BLaER1 treated with 17β-estradiol and CSF1 and Interleukin-3, amounts not matched to agents 10 nM and 100 nM (cell line): ENCODE data around the gene EDC3.
"Not testable (repeated sequence)": the region's sequence is repeated elsewhere in the genome, so short reads cannot be mapped to it uniquely, and the experiment has no call there.

ENCODE experiments used
- H3K27ac ChIP-seq, 11 experiments: shearing (Covaris generic); formaldehyde crosslinking; 2 replicates each; pipeline ENCODE4 v1.8.1; 2022
- H3K27me3 ChIP-seq, 11 experiments: shearing (Covaris generic); formaldehyde crosslinking; 2 replicates each; pipeline ENCODE4 v1.8.1; 2022
- H3K36me3 ChIP-seq, 11 experiments: shearing (Covaris generic); formaldehyde crosslinking; 2 replicates each; pipeline ENCODE4 v1.8.1; 2022
- H3K4me1 ChIP-seq, 10 experiments: shearing (Covaris generic); formaldehyde crosslinking; 2 replicates each; pipeline ENCODE4 v1.8.1; 2022
- H3K4me2 ChIP-seq, 11 experiments: shearing (Covaris generic); formaldehyde crosslinking; 2 replicates each; pipeline ENCODE4 v1.8.1; 2022
- H3K4me3 ChIP-seq, 10 experiments: shearing (Covaris generic); formaldehyde crosslinking; 2 replicates each; pipeline ENCODE4 v1.8.1; 2022
- H3K9ac ChIP-seq, 11 experiments: shearing (Covaris generic); formaldehyde crosslinking; 2 replicates each; pipeline ENCODE4 v1.8.1; 2022
- H3K9me3 ChIP-seq, 11 experiments: shearing (Covaris generic); formaldehyde crosslinking; replicated peaks in 1 of 11; 2 replicates each; pipeline ENCODE4 v1.8.1; 2022
- H4K20me1 ChIP-seq, 11 experiments: shearing (Covaris generic); formaldehyde crosslinking; 2 replicates each; pipeline ENCODE4 v1.8.1; 2022
- Cebpa-rat ChIP-seq, 11 experiments: shearing (Covaris generic); IDR thresholded peaks; 2 replicates each; pipeline ENCODE4 v1.8.1; 2022

Gene EDC3

DNA sequence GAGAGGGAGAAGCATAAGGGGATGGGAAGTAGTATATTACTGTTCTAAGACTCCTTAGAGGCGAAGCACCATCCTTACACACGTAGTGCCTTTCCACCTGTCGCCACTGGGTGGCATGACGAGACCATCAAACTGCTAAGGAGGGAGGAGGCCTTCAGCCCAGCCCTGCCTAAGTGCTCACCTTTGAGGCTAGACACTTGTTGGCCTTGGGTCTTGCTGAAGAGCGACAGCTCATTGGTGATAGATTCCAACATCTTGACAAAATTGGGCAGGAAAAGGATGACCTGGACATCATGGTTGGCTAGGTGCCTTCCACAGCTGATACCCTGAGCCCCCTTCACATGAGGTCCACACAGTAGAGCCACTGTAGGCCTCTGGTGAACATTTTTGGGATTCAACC is 60.6 kb downstream of the EDC3 start:
- TF ChIP-seq Cebpa-rat (IDR thresholded peaks at IDR 0.05), result no peak

DNA sequence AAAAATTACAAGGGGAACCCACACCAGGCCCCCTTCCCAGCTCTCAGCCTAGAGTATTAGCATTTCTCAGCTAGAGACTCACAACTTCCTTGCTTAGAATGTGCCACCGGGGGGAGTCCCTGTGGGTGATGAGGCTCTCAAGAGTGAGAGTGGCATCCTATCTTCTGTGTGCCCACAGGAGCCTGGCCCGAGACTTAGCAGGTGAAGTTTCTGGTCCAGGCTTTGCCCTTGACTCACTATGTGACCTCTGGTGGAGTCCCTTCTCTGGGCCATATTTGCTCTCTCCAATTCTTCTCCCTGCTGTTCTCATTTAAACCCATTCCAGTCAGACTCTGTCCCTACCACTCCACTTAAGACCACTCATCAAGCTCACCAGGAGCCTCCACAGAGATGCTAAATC is 62.0 kb downstream of the EDC3 start:
- H3K9me3 ChIP-seq, result no peaks in the 10 kb centered on the region
- no peak for TF ChIP-seq Cebpa-rat (IDR thresholded peaks at IDR 0.05)
- H3K36me3 ChIP-seq, result peaks cover 88 to 100% (median 98%) of the 10 kb centered on the region in 11 experiments
- H3K9ac ChIP-seq, result no peak overlapping the region
- H3K4me1 ChIP-seq, result peaks cover 20 to 31% (median 28%) of the 10 kb centered on the region in 10 experiments
- peaks cover 65 to 97% (median 84%) of the 10 kb centered on the region in 11 experiments; a peak in 21 of 22 replicates for H4K20me1 ChIP-seq
- no peak overlapping the region for H3K4me2 ChIP-seq
- H3K4me3 ChIP-seq, result no peak overlapping the region
- H3K27ac ChIP-seq, result no peak overlapping the region
- H3K27me3 ChIP-seq, result no peaks in the 10 kb centered on the region

More for the DNA sequence above, 60.6 kb downstream of the EDC3 start:
- Histone ChIP-seq H3K4me1 (peaks cover 6 to 16% (median 14%) of the 10 kb centered on the region in 10 experiments), H3K27ac (no peak overlapping the region), H3K27me3 (no peaks in the 10 kb centered on the region), H3K36me3 (peaks cover 88 to 100% (median 98%) of the 10 kb centered on the region in 11 experiments), H4K20me1 (peaks cover 56 to 97% (median 77%) of the 10 kb centered on the region in 11 experiments; a peak in 21 of 22 replicates), H3K9ac (no peak overlapping the region), H3K9me3 (no peaks in the 10 kb centered on the region), H3K4me2 (no peak overlapping the region), H3K4me3 (no peak overlapping the region)

DNA sequence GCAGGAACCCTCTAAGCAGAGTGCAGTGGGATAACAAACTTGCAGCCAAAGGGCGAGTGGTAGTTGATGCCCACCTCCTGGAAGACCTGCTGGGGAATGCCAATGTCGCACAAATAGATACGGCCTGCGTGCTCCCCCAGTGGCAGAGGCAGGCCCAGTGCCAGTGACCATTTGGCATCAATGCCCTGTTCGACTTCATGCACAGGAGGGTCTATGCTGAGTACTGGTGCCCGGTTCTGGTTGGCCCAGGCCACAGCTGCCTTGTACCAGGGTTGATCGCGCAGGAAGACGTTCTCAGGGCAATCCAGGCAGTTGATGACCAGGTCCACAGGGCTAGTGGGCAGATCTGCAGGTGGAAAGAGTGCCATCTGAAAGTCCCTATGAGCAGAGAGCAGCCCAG is 63.2 kb downstream of the EDC3 start:
- Histone ChIP-seq H3K9ac (peak overlapping the region in 1 of 11 experiments; percentile 13; a peak in 1 of 22 replicates), H3K4me1 (peaks cover 32 to 43% (median 36%) of the 10 kb centered on the region in 10 experiments), H3K27me3 (no peaks in the 10 kb centered on the region), H3K27ac (no peak overlapping the region), H4K20me1 (peaks cover 76 to 100% (median 96%) of the 10 kb centered on the region in 11 experiments; a peak in 21 of 22 replicates), H3K4me3 (no peak overlapping the region), H3K4me2 (no peak overlapping the region), H3K36me3 (peaks cover 89 to 100% (median 98%) of the 10 kb centered on the region in 11 experiments), H3K9me3 (no peaks in the 10 kb centered on the region)
- TF ChIP-seq Cebpa-rat (IDR thresholded peaks at IDR 0.05), result no peak

DNA sequence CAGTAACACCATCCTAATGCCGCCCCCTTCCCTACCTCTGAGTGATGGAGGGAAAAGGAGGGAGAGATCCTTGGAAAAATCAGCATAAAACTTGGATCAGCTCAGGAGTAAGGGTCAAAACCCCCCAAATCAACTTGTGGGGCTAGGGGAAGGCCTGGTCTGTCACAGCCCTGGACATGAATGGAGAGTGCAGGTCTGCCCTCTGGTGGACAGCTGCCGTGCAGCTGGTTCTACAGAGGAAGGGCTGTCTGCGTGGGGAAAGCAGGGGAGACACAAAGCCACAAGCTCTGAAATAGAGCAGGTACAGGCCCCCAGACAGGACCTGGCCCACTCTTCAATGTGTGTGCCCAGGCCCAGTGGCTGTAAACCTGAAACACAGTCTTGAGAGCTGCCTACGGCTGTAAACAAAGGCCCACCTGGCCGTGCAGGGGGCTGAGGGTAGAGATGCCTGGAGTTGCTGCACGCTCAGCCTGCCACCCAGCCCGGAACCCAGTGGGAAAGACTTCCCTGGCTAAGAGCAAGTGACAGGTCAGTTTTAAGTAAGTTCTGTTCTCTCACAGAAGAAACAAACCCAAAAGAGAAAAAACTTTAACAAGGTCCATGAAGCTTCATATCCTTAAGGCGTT is 63.8 kb downstream of the EDC3 start:
- Histone ChIP-seq H3K4me2 (no peak overlapping the region), H3K4me1 (peaks cover 33 to 48% (median 39%) of the 10 kb centered on the region in 10 experiments), H3K27ac (no peak overlapping the region), H3K9ac (peak overlapping the region in 3 of 11 experiments; percentile 24 to 64 (median 64); a peak in 3 of 22 replicates), H3K9me3 (no peaks in the 10 kb centered on the region), H3K27me3 (no peaks in the 10 kb centered on the region), H3K4me3 (no peak overlapping the region), H3K36me3 (peaks cover 89 to 100% (median 98%) of the 10 kb centered on the region in 11 experiments), H4K20me1 (peaks cover 79 to 100% (median 98%) of the 10 kb centered on the region in 11 experiments; a peak in 21 of 22 replicates)
- no peak for TF ChIP-seq Cebpa-rat (IDR thresholded peaks at IDR 0.05)

DNA sequence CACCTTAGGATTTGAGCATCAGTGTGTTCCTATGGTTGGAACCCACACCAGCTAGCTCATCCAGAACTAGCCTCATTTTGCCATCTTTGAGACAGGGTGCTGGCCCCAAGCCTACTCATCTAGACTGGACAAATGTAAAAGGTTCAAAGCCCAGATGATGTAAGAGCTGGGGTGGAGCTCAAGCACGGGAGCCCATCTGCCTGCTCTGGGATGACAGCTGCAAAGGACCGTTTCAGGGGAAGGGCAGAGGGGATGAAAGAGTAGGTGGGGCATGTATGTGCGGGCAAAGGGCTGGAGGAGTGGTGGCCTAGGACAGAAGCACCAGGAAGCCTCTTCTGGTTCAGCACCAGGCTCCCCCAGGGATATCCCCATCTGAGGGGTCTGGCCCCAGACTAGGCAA is 64.4 kb downstream of the EDC3 start:
- TF ChIP-seq Cebpa-rat (IDR thresholded peaks at IDR 0.05), result no peak

DNA sequence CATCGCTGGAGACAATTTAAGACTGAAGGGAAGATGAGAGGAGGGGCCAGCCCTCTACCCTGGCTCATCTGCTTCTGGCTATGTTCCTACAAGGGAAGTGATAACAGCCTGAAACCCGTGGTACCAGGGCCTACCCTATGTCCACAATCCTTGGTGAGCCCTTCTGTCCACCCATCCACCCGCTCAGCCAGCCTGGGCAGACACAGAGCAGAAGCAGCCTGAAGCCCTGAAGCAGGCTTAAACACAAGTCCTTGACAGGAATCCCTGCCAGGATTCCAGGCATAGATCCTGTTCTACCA is 64.8 kb downstream of the EDC3 start:
- Histone ChIP-seq H3K4me1 (peaks cover 33 to 58% (median 47%) of the 10 kb centered on the region in 10 experiments), H3K4me3 (no peak overlapping the region), H3K9me3 (no peaks in the 10 kb centered on the region), H3K36me3 (peaks cover 89 to 100% (median 98%) of the 10 kb centered on the region in 11 experiments), H3K27ac (peak overlapping the region in 5 of 11 experiments; percentile 1 to 50 (median 35); a peak in 5 of 22 replicates), H3K27me3 (no peaks in the 10 kb centered on the region), H3K4me2 (peak overlapping the region in 7 of 11 experiments; percentile 63 to 84 (median 75); a peak in 11 of 22 replicates), H3K9ac (peak overlapping the region; percentile 2 to 77 (median 55); a peak in 12 of 22 replicates), H4K20me1 (peaks cover 89 to 100% (median 99%) of the 10 kb centered on the region in 11 experiments)
- TF ChIP-seq Cebpa-rat (IDR thresholded peaks at IDR 0.05), result no peak

More for the DNA sequence above, 64.4 kb downstream of the EDC3 start:
- Histone ChIP-seq H4K20me1 (peaks cover 86 to 100% (median 98%) of the 10 kb centered on the region in 11 experiments), H3K9me3 (no peaks in the 10 kb centered on the region), H3K27ac (peak overlapping the region in 4 of 11 experiments; percentile 1 to 46 (median 18); a peak in 4 of 22 replicates), H3K27me3 (no peaks in the 10 kb centered on the region), H3K4me2 (0 out of 22 replicates have a peak overlapping the region, but pooled peaks of 1 of the 11 experiments have one; percentile 84), H3K4me3 (no peak overlapping the region), H3K36me3 (peaks cover 89 to 100% (median 98%) of the 10 kb centered on the region in 11 experiments), H3K9ac (peak overlapping the region; percentile 2 to 77 (median 55); a peak in 10 of 22 replicates), H3K4me1 (peaks cover 33 to 55% (median 45%) of the 10 kb centered on the region in 10 experiments)

DNA sequence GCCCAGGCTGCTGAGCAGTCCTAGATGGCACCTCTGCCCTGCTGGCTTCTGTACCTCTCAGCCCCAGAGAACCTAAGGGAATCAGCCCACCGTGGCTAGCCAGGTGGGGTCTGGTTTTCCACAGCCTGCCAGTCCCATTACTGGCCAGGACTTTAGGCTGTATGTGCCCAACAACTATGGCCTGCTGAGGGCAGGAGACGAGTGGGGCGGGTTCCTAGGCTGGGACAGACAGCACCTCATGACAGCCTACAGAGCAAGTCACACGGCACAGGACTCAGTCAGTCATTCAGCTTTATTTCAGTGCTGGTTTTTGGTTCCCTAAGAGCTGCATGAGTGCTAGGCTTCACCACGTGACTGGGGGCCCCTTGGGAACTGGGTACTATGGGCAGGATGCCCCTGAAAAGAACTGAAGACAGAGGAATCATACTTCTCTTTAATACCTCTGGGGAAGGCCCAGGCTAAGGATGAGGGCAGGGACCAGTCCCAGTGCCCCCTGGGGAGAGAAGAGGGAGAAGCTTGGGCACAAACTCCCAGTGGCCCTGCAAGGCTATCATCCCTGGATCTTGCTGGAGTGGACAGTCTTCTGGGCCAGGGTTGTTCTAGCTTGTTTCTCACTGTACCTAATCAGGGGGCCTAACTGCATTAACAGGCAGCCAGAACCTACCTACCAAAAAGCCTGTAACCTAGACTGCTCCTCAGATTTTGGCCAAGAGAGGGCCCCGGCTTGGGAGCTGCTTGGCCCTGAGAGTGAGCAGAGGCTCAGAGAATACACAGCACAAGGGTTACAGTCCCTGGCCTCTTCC is 65.3 kb downstream of the EDC3 start:
- Histone ChIP-seq H3K4me1 (peaks cover 33 to 59% (median 48%) of the 10 kb centered on the region in 10 experiments), H4K20me1 (peaks cover 91 to 100% (median 99%) of the 10 kb centered on the region in 11 experiments), H3K27ac (peak overlapping the region in 10 of 11 experiments; percentile 1 to 61 (median 46); a peak in 14 of 22 replicates), H3K36me3 (peaks cover 89 to 100% (median 98%) of the 10 kb centered on the region in 11 experiments), H3K27me3 (no peaks in the 10 kb centered on the region), H3K9me3 (no peaks in the 10 kb centered on the region), H3K9ac (peak overlapping the region; percentile 20 to 77 (median 58); a peak in 21 of 22 replicates), H3K4me3 (no peak overlapping the region), H3K4me2 (peak overlapping the region; percentile 45 to 84 (median 68))
- no peak for TF ChIP-seq Cebpa-rat (IDR thresholded peaks at IDR 0.05)

DNA sequence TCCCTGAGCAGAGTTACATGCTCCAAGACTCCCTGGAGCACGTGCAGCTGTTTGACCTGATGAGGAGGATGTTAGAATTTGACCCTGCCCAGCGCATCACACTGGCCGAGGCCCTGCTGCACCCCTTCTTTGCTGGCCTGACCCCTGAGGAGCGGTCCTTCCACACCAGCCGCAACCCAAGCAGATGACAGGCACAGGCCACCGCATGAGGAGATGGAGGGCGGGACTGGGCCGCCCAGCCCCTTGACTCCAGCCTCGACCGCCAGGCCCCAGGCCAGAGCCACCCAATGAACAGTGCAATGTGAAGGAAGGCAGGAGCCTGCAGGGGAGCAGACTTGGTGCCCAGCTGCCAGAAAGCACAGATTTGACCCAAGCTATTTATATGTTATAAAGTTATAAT is 66.1 kb downstream of the EDC3 start:
- Histone ChIP-seq H3K27ac (peak overlapping the region in 4 of 11 experiments; percentile 28 to 61 (median 53); a peak in 2 of 22 replicates), H4K20me1 (peaks cover 96 to 100% (median 100%) of the 10 kb centered on the region in 11 experiments), H3K9ac (peak overlapping the region; percentile 20 to 77 (median 58); a peak in 19 of 22 replicates), H3K4me1 (peaks cover 33 to 59% (median 48%) of the 10 kb centered on the region in 10 experiments), H3K36me3 (peaks cover 90 to 100% (median 98%) of the 10 kb centered on the region in 11 experiments), H3K4me2 (peak overlapping the region; percentile 45 to 84 (median 68))
- H3K9me3 ChIP-seq, H3K27me3 ChIP-seq, H3K4me3 ChIP-seq: not testable (repeated sequence)
